Measurements from ENCODE around the gene CYYR1.
A peak's percentile ranks its signal among the peaks of the same experiment; 100 is the strongest.

CYYR1 gene

GRCh38 chr21:26495283-26495849 is 77.7 kb downstream of the CYYR1 start:
- H3K9me3 ChIP-seq (ENCODE audit: control insufficient read depth, insufficient read depth, low read depth, low read length): peaks cover 2% of the 10 kb centered on the region; the same call in 1 of the 2 replicates
- no peak overlapping the region for H3K9ac ChIP-seq (ENCODE audit: low read length)
- H3K27ac ChIP-seq (ENCODE audit: low read depth, low read length): no peak overlapping the region
- no peaks in the 10 kb centered on the region for H3K27me3 ChIP-seq (ENCODE audit: control insufficient read depth, insufficient read depth, low read length)
- H3K4me3 ChIP-seq (ENCODE audit: low read depth, low read length): no peak overlapping the region
- H3K4me1 ChIP-seq (ENCODE audit: control insufficient read depth, insufficient read depth, low read length): peaks cover 6% of the 10 kb centered on the region; the same call in 1 of the 2 replicates
- H3K36me3 ChIP-seq (ENCODE audit: control insufficient read depth, insufficient read depth, low read length): no peaks in the 10 kb centered on the region

- Histone ChIP-seq H3K9ac (ENCODE audit: low read length) (no peak overlapping the region), H3K27ac (ENCODE audit: low read depth, low read length) (no peak overlapping the region), H3K9me3 (ENCODE audit: control insufficient read depth, insufficient read depth, low read depth, low read length) (no peaks in the 10 kb centered on the region), H3K36me3 (ENCODE audit: control insufficient read depth, insufficient read depth, low read length) (no peaks in the 10 kb centered on the region), H3K4me1 (ENCODE audit: control insufficient read depth, insufficient read depth, low read length) (peaks cover 6% of the 10 kb centered on the region; the same call in 1 of the 2 replicates), H3K4me3 (ENCODE audit: low read depth, low read length) (no peak overlapping the region), H3K27me3 (ENCODE audit: control insufficient read depth, insufficient read depth, low read length) (no peaks in the 10 kb centered on the region)
Observed at GRCh38 chr21:26491663-26492062, 81.4 kb downstream of the CYYR1 start.

- H3K4me3 ChIP-seq (ENCODE audit: low read depth, low read length): no peak overlapping the region
Observed at GRCh38 chr21:26490771-26491170, 82.3 kb downstream of the CYYR1 start.

GRCh38 chr21:26489781-26490180 is 83.3 kb downstream of the CYYR1 start:
- no peaks in the 10 kb centered on the region for H3K9me3 ChIP-seq (ENCODE audit: control insufficient read depth, insufficient read depth, low read depth, low read length)
- H3K27ac ChIP-seq (ENCODE audit: low read depth, low read length): no peak overlapping the region
- H3K9ac ChIP-seq (ENCODE audit: low read length): no peak overlapping the region
- peaks cover 6% of the 10 kb centered on the region; the same call in 1 of the 2 replicates for H3K4me1 ChIP-seq (ENCODE audit: control insufficient read depth, insufficient read depth, low read length)
- no peaks in the 10 kb centered on the region for H3K27me3 ChIP-seq (ENCODE audit: control insufficient read depth, insufficient read depth, low read length)
- no peak overlapping the region for H3K4me3 ChIP-seq (ENCODE audit: low read depth, low read length)
- H3K36me3 ChIP-seq (ENCODE audit: control insufficient read depth, insufficient read depth, low read length): no peaks in the 10 kb centered on the region

More at GRCh38 chr21:26490771-26491170, 82.3 kb downstream of the CYYR1 start:
- Histone ChIP-seq H3K27ac (ENCODE audit: low read depth, low read length) (0 out of 2 replicates have a peak overlapping the region, but pooled peaks have one; percentile 6), H3K9ac (ENCODE audit: low read length) (no peak overlapping the region), H3K27me3 (ENCODE audit: control insufficient read depth, insufficient read depth, low read length) (no peaks in the 10 kb centered on the region), H3K36me3 (ENCODE audit: control insufficient read depth, insufficient read depth, low read length) (no peaks in the 10 kb centered on the region), H3K4me1 (ENCODE audit: control insufficient read depth, insufficient read depth, low read length) (peaks cover 6% of the 10 kb centered on the region; the same call in 1 of the 2 replicates), H3K9me3 (ENCODE audit: control insufficient read depth, insufficient read depth, low read depth, low read length) (no peaks in the 10 kb centered on the region)

- no peaks in the 10 kb centered on the region for H3K36me3 ChIP-seq (ENCODE audit: control insufficient read depth, insufficient read depth, low read length)
- H3K4me1 ChIP-seq (ENCODE audit: control insufficient read depth, insufficient read depth, low read length): peaks cover 6% of the 10 kb centered on the region; the same call in 1 of the 2 replicates
- H3K9me3 ChIP-seq (ENCODE audit: control insufficient read depth, insufficient read depth, low read depth, low read length): no peaks in the 10 kb centered on the region
- no peak overlapping the region for H3K27ac ChIP-seq (ENCODE audit: low read depth, low read length)
- no peaks in the 10 kb centered on the region for H3K27me3 ChIP-seq (ENCODE audit: control insufficient read depth, insufficient read depth, low read length)
- no peak overlapping the region for H3K4me3 ChIP-seq (ENCODE audit: low read depth, low read length)
- no peak overlapping the region for H3K9ac ChIP-seq (ENCODE audit: low read length)
Observed at GRCh38 chr21:26487981-26488480, 85.1 kb downstream of the CYYR1 start.

GRCh38 chr21:26473471-26473870 is 99.6 kb downstream of the CYYR1 start:
- Histone ChIP-seq H3K4me3 (ENCODE audit: low read depth, low read length) (no peak overlapping the region), H3K36me3 (ENCODE audit: control insufficient read depth, insufficient read depth, low read length) (peaks cover 7% of the 10 kb centered on the region), H3K9ac (ENCODE audit: low read length) (no peak overlapping the region), H3K27ac (ENCODE audit: low read depth, low read length) (no peak overlapping the region), H3K27me3 (ENCODE audit: control insufficient read depth, insufficient read depth, low read length) (no peaks in the 10 kb centered on the region), H3K9me3 (ENCODE audit: control insufficient read depth, insufficient read depth, low read depth, low read length) (no peaks in the 10 kb centered on the region), H3K4me1 (ENCODE audit: control insufficient read depth, insufficient read depth, low read length) (no peaks in the 10 kb centered on the region)

GRCh38 chr21:26471099-26471471 is 102.0 kb downstream of the CYYR1 start:
- peaks cover 3% of the 10 kb centered on the region for H3K36me3 ChIP-seq (ENCODE audit: control insufficient read depth, insufficient read depth, low read length)
- H3K9me3 ChIP-seq (ENCODE audit: control insufficient read depth, insufficient read depth, low read depth, low read length): no peaks in the 10 kb centered on the region
- H3K9ac ChIP-seq (ENCODE audit: low read length): no peak overlapping the region
- no peaks in the 10 kb centered on the region for H3K4me1 ChIP-seq (ENCODE audit: control insufficient read depth, insufficient read depth, low read length)
- no peak overlapping the region for H3K27ac ChIP-seq (ENCODE audit: low read depth, low read length)
- H3K4me3 ChIP-seq (ENCODE audit: low read depth, low read length): no peak overlapping the region
- no peaks in the 10 kb centered on the region for H3K27me3 ChIP-seq (ENCODE audit: control insufficient read depth, insufficient read depth, low read length)

- H3K9me3 ChIP-seq (ENCODE audit: control insufficient read depth, insufficient read depth, low read depth, low read length): no peaks in the 10 kb centered on the region
- no peaks in the 10 kb centered on the region for H3K27me3 ChIP-seq (ENCODE audit: control insufficient read depth, insufficient read depth, low read length)
- H3K4me1 ChIP-seq (ENCODE audit: control insufficient read depth, insufficient read depth, low read length): no peaks in the 10 kb centered on the region
- no peak overlapping the region for H3K9ac ChIP-seq (ENCODE audit: low read length)
- H3K36me3 ChIP-seq (ENCODE audit: control insufficient read depth, insufficient read depth, low read length): no peaks in the 10 kb centered on the region
- no peak overlapping the region for H3K27ac ChIP-seq (ENCODE audit: low read depth, low read length)
- H3K4me3 ChIP-seq (ENCODE audit: low read depth, low read length): no peak overlapping the region
Observed at GRCh38 chr21:26470351-26471098, 102.6 kb downstream of the CYYR1 start.

GRCh38 chr21:26469789-26470188 is 103.3 kb downstream of the CYYR1 start:
- no peak overlapping the region for H3K4me3 ChIP-seq (ENCODE audit: low read depth, low read length)
- H3K27ac ChIP-seq (ENCODE audit: low read depth, low read length): no peak overlapping the region
- H3K4me1 ChIP-seq (ENCODE audit: control insufficient read depth, insufficient read depth, low read length): no peaks in the 10 kb centered on the region
- H3K27me3 ChIP-seq (ENCODE audit: control insufficient read depth, insufficient read depth, low read length): no peaks in the 10 kb centered on the region
- no peak overlapping the region for H3K9ac ChIP-seq (ENCODE audit: low read length)
- no peaks in the 10 kb centered on the region for H3K9me3 ChIP-seq (ENCODE audit: control insufficient read depth, insufficient read depth, low read depth, low read length)
- H3K36me3 ChIP-seq (ENCODE audit: control insufficient read depth, insufficient read depth, low read length): no peaks in the 10 kb centered on the region

- H3K9ac ChIP-seq (ENCODE audit: low read length): no peak overlapping the region
- no peak overlapping the region for H3K4me3 ChIP-seq (ENCODE audit: low read depth, low read length)
- no peaks in the 10 kb centered on the region for H3K27me3 ChIP-seq (ENCODE audit: control insufficient read depth, insufficient read depth, low read length)
- H3K9me3 ChIP-seq (ENCODE audit: control insufficient read depth, insufficient read depth, low read depth, low read length): no peaks in the 10 kb centered on the region
- H3K27ac ChIP-seq (ENCODE audit: low read depth, low read length): no peak overlapping the region
- no peaks in the 10 kb centered on the region for H3K36me3 ChIP-seq (ENCODE audit: control insufficient read depth, insufficient read depth, low read length)
- H3K4me1 ChIP-seq (ENCODE audit: control insufficient read depth, insufficient read depth, low read length): no peaks in the 10 kb centered on the region
Observed at GRCh38 chr21:26465916-26466315, 107.2 kb downstream of the CYYR1 start.

- H3K4me1 ChIP-seq (ENCODE audit: control insufficient read depth, insufficient read depth, low read length): no peaks in the 10 kb centered on the region
- no peaks in the 10 kb centered on the region for H3K27me3 ChIP-seq (ENCODE audit: control insufficient read depth, insufficient read depth, low read length)
- no peak overlapping the region for H3K4me3 ChIP-seq (ENCODE audit: low read depth, low read length)
- no peaks in the 10 kb centered on the region for H3K36me3 ChIP-seq (ENCODE audit: control insufficient read depth, insufficient read depth, low read length)
- H3K9me3 ChIP-seq (ENCODE audit: control insufficient read depth, insufficient read depth, low read depth, low read length): no peaks in the 10 kb centered on the region
- H3K9ac ChIP-seq (ENCODE audit: low read length): no peak overlapping the region
- H3K27ac ChIP-seq (ENCODE audit: low read depth, low read length): no peak overlapping the region
Observed at GRCh38 chr21:26461500-26461899, 111.6 kb downstream of the CYYR1 start.
